Eye (tissue), 1 donor: ENCODE data around the gene MCL1.
"Not testable (repeated sequence)": the region's sequence is repeated elsewhere in the genome, so short reads cannot be mapped to it uniquely, and the experiment has no call there.

ENCODE experiments used
- DNase-seq: peaks from one replicate; pipeline ENCODE4 v3.0.0-alpha.2; 2015

The MCL1 gene

GRCh38 chr1:150579110-150579944, at the start of gene MCL1:
Gene MCL1, minus strand, starts transcription at chr1:150579610. Its CDS starts 80 bp downstream, at chr1:150579530.
- peak; percentile 97 for DNase-seq

GRCh38 chr1:150628766-150629114, 49.3 kb upstream of the MCL1 start:
- no peak for DNase-seq

GRCh38 chr1:150627826-150628410, 48.5 kb upstream of the MCL1 start:
- DNase-seq = no peak

- no peak for DNase-seq
Observed at GRCh38 chr1:150626150-150626549, 46.7 kb upstream of the MCL1 start.

- not testable (repeated sequence) for DNase-seq
Observed at GRCh38 chr1:150624546-150624945, 45.1 kb upstream of the MCL1 start.

GRCh38 chr1:150624134-150624533, 44.7 kb upstream of the MCL1 start:
- DNase-seq = not testable (repeated sequence)

- no peak for DNase-seq
Observed at GRCh38 chr1:150622303-150622975, 43.0 kb upstream of the MCL1 start.

GRCh38 chr1:150621497-150622302, 42.3 kb upstream of the MCL1 start:
- DNase-seq = peak; percentile 66

- DNase-seq = no peak
Observed at GRCh38 chr1:150620919-150621318, 41.5 kb upstream of the MCL1 start.

- no peak for DNase-seq
Observed at GRCh38 chr1:150619576-150620509, 40.4 kb upstream of the MCL1 start.

GRCh38 chr1:150615346-150616201, 36.2 kb upstream of the MCL1 start:
- no peak for DNase-seq

GRCh38 chr1:150613061-150613920, 33.9 kb upstream of the MCL1 start:
- DNase-seq = no peak

GRCh38 chr1:150612014-150612345, 32.6 kb upstream of the MCL1 start:
- DNase-seq = no peak

- DNase-seq = no peak
Observed at GRCh38 chr1:150610576-150610975, 31.2 kb upstream of the MCL1 start.

- peak; percentile 44 for DNase-seq
Observed at GRCh38 chr1:150609732-150610131, 30.3 kb upstream of the MCL1 start.

GRCh38 chr1:150606463-150607142, 27.2 kb upstream of the MCL1 start:
- DNase-seq = no peak

GRCh38 chr1:150605451-150605731, 26.0 kb upstream of the MCL1 start:
- DNase-seq = not testable (repeated sequence)

- DNase-seq = no peak
Observed at GRCh38 chr1:150604226-150604588, 24.8 kb upstream of the MCL1 start.

GRCh38 chr1:150603711-150604110, 24.3 kb upstream of the MCL1 start:
- no peak for DNase-seq

- not testable (repeated sequence) for DNase-seq
Observed at GRCh38 chr1:150602372-150602771, 23.0 kb upstream of the MCL1 start.
